Raji (cell line): ENCODE data around the gene RGS8.

ENCODE experiments used
- POLR2A ChIP-seq: IDR thresholded peaks from 2 replicates; pipeline ENCODE4 v1.6.1; 2011; ENCODE audit warnings: low read depth, low read length, control low read depth; ENCODE audit not compliant: insufficient read depth

Gene RGS8

DNA sequence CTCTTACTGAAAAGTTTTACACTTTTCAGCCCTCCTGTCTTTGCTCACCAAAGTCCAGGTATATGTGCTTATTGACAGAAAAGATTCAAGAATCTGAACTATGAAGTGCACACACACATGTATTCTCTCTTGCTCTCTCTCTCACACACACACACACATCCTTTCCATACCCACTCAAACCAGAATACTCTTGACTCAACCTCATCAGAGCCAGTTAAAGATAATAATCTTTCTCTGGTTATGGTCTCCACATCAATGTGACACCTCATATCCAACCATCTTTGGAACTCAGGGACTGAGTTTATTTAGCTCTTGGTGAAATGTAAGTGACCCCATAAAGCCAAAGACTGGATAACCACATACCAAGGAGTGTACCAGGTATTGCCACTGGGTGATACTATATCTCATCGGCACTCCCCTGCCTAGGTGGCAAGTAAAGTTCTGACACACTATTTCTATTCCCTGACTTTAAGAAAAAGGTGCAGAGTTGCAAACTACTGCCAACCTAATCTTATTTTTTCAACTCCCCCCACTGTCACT lies 24.9 kb upstream of the RGS8 start:
- TF ChIP-seq POLR2A: no peak

DNA sequence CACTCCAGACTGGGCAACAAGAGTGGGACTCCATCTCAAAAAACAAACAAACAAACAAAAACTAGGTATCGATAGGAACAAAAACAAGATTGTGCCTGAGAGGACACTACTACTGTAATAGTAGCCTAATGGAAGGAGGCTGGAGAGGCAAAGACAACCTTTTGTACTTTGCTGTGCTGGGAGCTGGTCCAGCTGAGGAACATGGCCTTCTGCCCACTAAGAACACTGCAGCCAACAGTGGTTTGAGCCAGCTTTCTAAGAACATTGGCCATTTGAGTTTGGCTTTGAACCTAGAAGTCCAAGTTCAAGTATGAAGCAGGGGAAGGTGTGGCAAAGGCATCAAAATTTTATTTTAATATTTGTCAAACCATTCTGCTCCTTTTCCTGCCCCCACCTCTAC lies 22.7 kb upstream of the RGS8 start:
- no peak for TF ChIP-seq POLR2A

DNA sequence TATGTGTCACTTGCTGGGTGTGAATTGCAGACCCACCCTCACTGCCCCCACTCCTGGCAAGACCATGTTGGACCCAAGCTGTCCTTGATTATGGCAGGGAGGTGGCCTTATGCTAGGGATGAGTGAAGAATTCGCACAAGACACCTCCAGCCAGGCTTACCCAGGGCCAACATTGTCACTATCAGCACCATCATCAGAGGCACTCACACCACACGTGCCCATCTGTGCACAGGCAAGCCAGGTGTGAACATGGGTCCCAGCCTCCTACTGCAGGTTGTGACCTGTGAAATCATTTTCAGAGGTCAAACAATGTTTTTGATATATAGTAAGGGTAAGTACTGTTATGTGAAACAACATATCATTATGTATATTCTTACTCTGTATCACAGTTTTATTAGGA lies 20.3 kb upstream of the RGS8 start:
- no peak for TF ChIP-seq POLR2A

DNA sequence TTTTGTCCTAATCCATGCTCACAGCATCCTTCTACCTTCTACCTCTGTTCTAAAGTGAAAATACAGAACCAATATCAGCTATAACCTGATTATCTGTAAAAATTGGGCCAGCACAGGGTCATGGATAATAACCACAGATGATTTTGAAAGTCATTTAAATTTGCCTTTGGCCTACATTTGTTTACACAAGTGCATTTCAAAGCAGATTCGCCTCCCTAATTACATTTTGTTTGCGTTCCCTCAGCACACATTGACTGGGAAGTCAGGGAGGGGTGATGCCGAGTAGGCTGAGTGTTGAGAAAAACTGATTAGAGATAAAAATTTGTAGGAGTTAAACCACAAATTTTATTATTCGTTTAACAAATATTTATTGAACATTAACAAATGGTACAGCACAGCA lies 19.2 kb upstream of the RGS8 start:
- TF ChIP-seq POLR2A: no peak

DNA sequence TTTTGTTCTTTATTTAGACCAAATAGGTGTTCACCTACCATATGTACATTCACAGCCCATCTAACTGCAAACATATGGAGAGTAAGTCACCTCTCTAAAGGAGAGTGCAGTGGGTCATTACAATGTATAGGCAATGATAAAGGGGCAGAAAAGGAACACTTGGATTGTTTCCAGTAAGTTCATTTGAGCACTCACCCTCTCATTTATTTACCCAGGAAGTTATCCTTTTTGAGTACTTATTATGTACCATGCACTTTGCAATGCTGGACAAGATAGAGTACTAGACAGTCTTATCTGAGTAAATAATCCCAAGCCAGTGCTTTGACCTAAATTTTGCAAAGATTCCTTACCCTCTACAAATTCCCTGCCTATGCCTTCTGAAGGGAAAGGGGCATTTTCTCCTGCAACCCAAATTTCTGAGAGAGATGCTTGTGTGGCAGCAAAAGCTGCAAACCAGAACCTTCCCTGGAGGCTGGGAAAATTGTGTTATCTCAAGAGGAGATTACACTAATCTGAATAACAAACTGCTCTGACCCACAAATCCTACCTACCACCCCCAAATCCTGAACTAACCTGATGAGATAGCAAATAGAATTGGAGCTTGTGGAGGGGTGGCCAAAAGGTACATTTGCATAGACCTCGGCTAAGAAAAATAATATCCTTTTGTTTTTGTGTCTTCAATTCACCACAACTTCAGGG lies 18.6 kb upstream of the RGS8 start:
- no peak for TF ChIP-seq POLR2A

DNA sequence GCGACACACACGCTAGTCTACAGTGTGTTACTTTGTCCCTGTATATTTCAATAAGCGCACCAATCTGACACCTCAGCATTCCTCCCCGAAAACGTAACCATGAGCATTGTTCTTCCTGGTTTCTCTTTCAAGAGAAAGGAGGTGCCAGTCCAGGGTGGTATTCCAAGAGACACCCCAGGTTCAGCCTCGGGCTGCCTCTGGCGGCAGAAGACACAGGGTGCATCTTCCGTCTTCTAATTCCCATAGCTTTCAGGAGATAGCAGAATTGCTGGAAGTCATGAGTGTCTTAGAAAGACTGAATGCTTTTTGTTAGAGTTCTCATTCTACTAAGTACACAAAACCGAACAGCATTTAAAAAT lies 15.9 kb upstream of the RGS8 start:
- TF ChIP-seq POLR2A: no peak

DNA sequence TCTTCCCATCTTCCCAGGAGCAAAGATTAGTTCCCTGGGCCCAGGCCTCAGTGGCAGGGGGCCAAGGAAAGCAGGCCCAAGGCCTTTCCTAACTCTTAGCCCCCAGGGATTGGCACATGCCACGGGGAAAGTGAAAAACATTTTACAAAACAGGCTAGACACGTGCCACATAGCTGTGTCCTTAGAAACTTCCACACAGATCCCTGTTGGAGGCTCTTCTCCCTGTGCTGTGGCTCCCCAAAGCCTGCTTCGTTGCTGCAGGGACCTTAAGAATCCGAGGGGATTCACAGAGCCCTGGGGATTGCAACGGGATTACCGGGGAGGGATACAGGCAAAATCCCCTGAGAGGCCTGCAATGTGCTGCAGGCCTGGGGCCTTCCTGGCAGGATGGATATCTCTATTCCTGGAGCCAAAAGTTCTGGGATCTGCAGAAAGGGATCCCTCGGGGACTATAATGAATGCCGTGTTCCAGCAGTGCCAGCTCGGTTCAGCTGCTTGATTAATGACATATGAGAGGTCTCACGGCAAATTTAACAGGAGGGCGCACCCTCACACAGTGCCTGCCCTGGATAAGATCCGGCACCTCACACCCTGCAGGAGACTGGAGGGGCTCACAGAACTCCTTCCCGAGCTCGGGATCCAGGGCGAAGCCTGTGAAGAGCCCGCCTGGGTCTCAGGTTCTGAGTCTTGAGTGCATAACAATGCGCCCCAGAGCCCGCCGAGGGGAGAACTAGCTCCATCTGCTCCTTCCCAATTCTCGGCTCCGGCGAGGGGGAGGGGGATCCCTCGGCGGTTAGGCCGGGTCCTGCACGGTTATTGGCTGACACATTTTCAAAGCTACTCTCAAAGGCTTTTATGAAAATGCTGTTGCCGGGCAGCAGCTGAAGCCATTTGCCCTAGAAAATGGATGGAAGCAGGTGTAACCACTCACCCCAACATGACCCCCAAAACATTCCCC lies 15.3 kb upstream of the RGS8 start:
- TF ChIP-seq POLR2A: no peak

DNA sequence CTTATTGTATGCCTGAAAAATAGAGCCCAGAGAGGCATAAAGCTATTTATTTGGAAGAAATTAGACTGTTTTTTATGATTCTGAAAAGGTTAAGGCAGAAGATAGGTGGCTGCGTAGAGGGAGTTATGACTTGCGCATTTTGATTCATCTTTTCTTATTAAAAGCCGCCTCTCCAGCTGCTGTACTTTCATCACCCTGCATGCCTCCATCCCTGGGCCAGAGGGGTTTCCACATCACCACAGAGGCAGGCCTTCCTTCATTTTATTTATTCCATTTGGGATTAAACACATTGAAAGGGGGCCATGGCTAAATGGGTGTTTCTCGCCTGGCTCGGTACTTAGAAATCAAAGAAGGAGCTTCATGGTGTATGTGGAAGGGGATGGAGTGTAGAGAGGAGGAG lies 14.6 kb upstream of the RGS8 start:
- no peak for TF ChIP-seq POLR2A

DNA sequence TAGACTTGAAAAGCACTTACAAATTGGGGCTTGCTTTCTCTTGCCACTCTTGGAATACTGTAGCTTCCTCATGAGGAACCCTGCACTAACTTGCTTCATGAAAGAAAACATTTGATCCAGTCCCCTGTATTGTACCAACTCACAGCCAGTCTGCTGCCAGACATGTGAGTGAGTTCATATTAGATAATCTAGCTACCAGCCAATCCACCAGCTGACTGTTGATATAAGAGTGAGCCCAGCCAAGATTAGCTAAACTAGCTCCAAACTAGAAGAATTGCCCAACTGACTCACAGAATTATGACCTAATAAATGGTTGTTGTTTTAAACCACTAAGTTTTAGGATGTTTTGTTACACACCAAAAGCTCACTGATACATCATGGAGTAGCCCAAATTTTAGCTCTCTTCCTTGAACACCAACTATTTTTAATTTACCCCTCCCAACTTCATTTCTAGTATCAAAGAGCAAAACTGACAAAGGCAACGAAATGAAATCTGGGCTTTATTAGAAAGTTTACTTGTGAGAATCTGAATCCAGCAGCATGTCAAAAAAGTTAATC lies 6.6 kb upstream of the RGS8 start:
- no peak for TF ChIP-seq POLR2A

DNA sequence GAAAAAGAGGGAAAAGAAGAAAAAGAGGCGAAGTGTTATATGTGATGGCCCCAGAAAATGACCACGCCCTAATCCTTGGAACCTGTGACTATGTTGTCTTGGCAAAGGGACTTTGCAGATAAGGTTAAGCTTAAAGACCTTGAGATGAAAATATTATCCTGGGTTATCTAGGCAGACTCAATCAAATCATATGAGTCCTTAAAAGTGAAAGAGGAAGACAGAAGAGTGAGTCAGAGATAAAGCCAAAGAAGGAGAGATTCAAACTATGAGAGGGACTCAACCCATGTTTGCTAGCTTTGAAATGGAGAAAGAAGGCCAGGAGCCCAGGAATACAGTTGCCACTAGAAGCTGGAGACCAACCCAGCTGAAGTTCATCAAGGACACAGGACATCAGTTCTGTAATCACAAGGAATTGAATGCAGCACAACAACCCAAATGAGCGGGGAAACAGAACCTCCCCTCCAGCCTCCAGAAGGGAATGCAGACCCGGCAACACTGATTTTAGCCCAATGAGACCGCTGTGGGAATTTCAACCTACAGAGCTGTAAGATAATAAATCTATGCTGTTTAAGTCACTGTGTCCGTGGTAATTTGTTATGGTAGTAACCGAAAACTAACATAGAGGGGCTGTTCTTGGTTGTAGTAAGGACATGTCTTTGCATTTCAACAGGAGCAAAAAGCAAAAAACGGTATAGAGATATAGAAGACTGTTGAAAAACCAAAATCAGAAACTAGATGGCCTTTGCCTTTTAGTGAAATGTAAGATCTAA lies 4.2 kb upstream of the RGS8 start:
- no peak for TF ChIP-seq POLR2A

DNA sequence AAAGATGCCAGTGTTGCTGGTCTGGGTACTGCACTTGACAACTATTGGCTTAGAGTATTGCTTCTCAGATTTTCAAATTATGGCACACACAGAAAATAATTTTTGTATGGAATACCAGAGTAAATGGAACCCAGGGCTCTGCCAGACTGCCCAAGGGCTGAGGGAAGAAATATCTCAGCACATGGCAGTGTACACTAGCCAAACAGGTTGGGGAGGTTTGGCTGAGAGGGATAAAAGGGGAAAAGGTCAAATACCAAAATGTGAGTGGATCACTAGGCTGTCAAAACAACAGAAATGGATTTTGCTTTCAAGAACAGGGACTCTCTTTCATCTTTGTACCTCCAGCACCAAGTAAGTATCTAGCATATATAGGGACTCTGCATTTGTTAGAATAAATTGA lies 3.0 kb upstream of the RGS8 start:
- TF ChIP-seq POLR2A: no peak

DNA sequence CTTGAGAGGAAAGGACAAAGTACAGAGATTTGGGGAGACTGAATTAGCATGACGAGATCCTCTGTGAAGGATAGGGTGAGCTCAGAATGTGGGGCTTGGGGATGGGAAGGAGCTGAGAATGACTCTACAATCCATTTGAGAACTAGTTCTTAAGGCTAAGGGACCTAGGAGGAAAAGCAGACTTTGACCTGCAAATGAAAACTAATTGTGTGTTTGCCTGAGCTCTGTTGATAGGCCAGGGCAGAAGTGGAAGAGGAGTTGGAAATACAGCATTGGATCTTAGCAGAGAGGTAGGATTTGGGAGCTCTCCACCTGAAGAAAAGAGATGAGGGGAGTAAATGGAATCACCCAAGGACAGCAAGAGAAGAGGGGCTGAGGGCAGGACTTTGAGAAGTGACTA lies 2.1 kb upstream of the RGS8 start:
- no peak for TF ChIP-seq POLR2A

DNA sequence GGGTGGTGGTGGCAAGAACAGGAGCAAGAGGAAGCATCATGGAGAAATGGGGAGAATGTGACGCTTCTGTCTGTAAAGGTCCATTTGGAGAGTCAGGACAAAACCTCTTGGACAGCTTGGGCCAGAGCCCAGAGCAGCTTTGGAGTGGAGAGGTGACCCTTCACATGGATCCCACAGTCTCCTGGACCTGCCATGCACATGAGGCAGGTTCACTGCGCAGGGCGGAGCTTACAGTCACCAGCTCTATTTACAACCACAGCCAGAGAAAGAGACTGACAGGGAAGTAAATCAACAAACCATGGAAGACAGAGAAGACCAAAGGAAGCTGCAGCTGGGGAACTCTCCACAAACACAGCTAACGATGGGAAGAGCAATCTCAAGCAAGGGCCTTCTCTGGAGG lies 828 bp upstream of the RGS8 start:
- TF ChIP-seq POLR2A: no peak

DNA sequence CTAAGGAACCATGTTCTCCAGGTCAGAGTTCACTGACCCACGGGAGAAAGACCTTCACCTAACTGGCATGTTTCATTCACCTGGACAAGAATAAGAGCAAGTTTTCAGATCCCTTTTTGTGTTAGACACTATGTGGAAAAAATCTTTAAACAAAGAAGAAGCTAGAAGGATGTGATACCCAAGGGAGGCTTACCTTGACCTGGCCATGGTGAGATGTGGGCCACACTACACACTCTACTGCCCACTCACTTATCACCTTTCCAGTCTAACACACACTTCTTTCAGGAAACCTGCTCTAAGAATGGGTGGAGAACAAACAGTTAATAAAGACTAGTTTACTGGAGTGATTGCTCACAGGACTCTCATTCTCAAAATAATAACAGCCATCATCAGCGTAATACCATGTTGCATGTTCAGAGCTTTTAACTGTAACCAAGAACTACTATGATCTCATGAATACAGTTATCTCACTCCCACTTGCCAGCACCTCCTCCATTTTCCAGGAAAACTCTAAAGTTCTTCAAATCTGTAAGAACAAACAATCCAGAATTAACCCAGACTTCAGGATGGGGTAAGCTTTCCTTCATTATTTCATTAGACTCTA lies 1.4 kb downstream of the RGS8 start:
- no peak for TF ChIP-seq POLR2A

DNA sequence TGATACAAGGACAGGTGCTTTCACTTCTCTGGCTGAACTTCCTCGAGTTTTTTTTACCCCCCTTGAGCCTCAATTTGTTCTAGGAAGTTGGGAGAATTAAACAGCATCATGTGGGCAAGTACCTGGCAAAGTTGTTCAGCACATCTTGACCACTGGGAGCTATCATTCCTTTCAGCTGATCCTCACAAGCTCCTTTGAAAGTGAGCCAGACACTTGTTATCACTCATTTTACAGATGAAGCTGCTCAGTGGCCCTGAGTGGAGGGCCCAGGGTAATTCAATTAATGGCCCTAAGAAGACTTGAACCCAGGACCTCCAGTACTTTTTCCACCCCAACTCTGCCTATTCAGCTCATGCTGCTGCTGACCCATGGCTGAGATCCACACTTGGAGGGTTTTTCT lies 2.0 kb downstream of the RGS8 start:
- TF ChIP-seq POLR2A: no peak
